ENCODE data around the gene TCF21. TPM values are rescaled to one million over a fixed set of nuclear protein-coding genes. Genes with fewer than 3 reads are reported as not detected.

TCF21 gene
- total and polyA plus RNA-seq, 4 donors, result 14.5 to 80.9 (median 31.6) TPM

DNA sequence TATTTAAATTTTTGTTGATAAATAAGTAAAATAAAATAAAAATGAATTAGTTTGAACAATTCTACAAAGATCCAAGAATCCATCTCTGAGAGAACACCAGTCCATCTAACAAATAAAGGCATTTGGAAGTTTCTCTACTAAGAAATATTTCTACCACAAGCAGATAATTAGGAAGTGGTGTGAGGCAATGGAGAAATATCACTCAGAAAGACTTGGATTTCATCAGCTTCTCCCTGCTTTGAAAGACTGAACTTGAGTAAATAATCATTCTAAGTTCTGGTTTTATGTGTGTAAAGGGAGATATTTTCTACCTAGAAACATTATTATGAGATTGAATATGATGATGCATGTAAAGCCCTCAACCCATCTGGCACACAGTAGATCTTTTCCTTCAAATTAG is 17.8 kb upstream of the TCF21 start:
- no peak for ATAC-seq (ENCODE audit: insufficient read depth, low FRiP score)
- H3K27ac ChIP-seq (ENCODE audit: low read depth in 1 of 2, low read length in 1 of 2), result no peak overlapping the region
- no peaks in the 10 kb centered on the region for H3K27me3 ChIP-seq (ENCODE audit: control insufficient read depth in 3 of 3, insufficient read depth in 3 of 3, low read length in 2 of 3)
- H3K4me1 ChIP-seq (ENCODE audit: control insufficient read depth in 5 of 5, insufficient read depth in 5 of 5, low read length in 5 of 5), result no peaks in the 10 kb centered on the region
- H3K9ac ChIP-seq (ENCODE audit: insufficient read depth in 1 of 2, low read length in 2 of 2), result no peak overlapping the region
- no peaks in the 10 kb centered on the region for H3K9me3 ChIP-seq (ENCODE audit: control insufficient read depth in 4 of 4, insufficient read depth in 3 of 4, low read length in 3 of 4)
- H3K4me3 ChIP-seq, result no peak overlapping the region
- TF ChIP-seq, protein P1, sequence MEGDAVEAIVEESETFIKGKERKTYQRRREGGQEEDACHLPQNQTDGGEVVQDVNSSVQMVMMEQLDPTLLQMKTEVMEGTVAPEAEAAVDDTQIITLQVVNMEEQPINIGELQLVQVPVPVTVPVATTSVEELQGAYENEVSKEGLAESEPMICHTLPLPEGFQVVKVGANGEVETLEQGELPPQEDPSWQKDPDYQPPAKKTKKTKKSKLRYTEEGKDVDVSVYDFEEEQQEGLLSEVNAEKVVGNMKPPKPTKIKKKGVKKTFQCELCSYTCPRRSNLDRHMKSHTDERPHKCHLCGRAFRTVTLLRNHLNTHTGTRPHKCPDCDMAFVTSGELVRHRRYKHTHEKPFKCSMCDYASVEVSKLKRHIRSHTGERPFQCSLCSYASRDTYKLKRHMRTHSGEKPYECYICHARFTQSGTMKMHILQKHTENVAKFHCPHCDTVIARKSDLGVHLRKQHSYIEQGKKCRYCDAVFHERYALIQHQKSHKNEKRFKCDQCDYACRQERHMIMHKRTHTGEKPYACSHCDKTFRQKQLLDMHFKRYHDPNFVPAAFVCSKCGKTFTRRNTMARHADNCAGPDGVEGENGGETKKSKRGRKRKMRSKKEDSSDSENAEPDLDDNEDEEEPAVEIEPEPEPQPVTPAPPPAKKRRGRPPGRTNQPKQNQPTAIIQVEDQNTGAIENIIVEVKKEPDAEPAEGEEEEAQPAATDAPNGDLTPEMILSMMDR (IDR thresholded peaks at IDR 0.05; ENCODE audit: control extremely low read depth, extremely low read depth), result no peak
- DNase-seq, result no peak
- H3K36me3 ChIP-seq (ENCODE audit: control insufficient read depth in 4 of 4, insufficient read depth in 4 of 4, low read length in 4 of 4), result peaks cover 0 to 2% (median 0%) of the 10 kb centered on the region in 4 donors

DNA sequence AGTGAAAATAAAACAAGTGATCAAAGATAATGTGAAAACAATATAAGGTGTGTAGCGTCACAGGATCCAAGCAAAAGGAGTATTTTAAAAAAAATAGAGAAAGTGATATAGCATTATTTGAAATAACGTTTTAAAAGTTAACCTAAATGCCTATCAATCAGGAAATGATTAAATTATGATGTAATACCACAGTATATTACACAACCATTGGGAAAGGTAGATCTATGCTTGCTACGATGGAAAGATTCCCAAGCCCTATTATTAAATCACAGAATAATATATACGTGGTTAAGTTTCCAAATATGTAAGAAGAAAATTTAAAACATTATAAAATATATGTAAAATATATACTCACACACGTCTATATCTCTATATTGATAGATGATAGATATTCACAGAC is 15.4 kb upstream of the TCF21 start:
- no peaks in the 10 kb centered on the region for H3K27me3 ChIP-seq (ENCODE audit: control insufficient read depth in 3 of 3, insufficient read depth in 3 of 3, low read length in 2 of 3)
- no peaks in the 10 kb centered on the region for H3K9me3 ChIP-seq (ENCODE audit: control insufficient read depth in 4 of 4, insufficient read depth in 3 of 4, low read length in 3 of 4)
- H3K4me3 ChIP-seq, result no peak overlapping the region
- no peak overlapping the region for H3K27ac ChIP-seq (ENCODE audit: low read depth in 1 of 2, low read length in 1 of 2)
- no peak overlapping the region for H3K9ac ChIP-seq (ENCODE audit: insufficient read depth in 1 of 2, low read length in 2 of 2)
- no peak for ATAC-seq (ENCODE audit: insufficient read depth, low FRiP score)
- H3K36me3 ChIP-seq (ENCODE audit: control insufficient read depth in 4 of 4, insufficient read depth in 4 of 4, low read length in 4 of 4), result peaks cover 0 to 4% (median 0%) of the 10 kb centered on the region in 4 donors
- DNase-seq, result no peak
- H3K4me1 ChIP-seq (ENCODE audit: control insufficient read depth in 5 of 5, insufficient read depth in 5 of 5, low read length in 5 of 5), result peaks cover 0 to 3% (median 0%) of the 10 kb centered on the region in 5 donors
- TF ChIP-seq, protein P1 (IDR thresholded peaks at IDR 0.05; ENCODE audit: control extremely low read depth, extremely low read depth), result no peak
- WGBS, 2 donors, result 67 to 82% methylated on average over 5 of the region's 5 CpGs

DNA sequence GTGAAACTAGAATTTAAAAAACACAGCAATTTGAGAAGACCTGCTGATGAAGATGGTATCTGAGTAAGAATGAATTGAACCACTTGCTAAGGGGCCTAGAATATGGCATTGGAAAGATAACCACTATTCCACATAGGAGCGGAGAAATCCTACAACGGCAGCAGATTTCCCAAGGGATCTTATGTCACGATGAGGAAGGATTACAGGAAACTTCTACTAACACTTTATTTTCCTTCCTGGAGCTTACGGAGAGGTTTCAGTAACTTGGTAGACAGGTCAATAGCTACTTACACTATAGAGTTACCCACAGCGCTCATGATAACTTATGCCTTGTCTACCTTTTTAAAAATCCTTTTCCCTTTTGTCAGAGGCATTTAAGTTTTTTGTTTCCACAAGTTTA is 11.8 kb upstream of the TCF21 start:
- peak overlapping the region in 1 of 2 donors; percentile 66 for H3K9ac ChIP-seq (ENCODE audit: insufficient read depth in 1 of 2, low read length in 2 of 2)
- no peak overlapping the region for H3K27ac ChIP-seq (ENCODE audit: low read depth in 1 of 2, low read length in 1 of 2)
- H3K9me3 ChIP-seq (ENCODE audit: control insufficient read depth in 4 of 4, insufficient read depth in 3 of 4, low read length in 3 of 4), result no peaks in the 10 kb centered on the region
- 56 to 65% methylated on average over 5 of the region's 5 CpGs for WGBS, 2 donors
- no peak overlapping the region for H3K4me3 ChIP-seq
- DNase-seq (peak in 2 of 3 donors; percentile 59), ATAC-seq (ENCODE audit: insufficient read depth, low FRiP score) (no peak)
- peaks cover 0 to 4% (median 0%) of the 10 kb centered on the region in 4 donors for H3K36me3 ChIP-seq (ENCODE audit: control insufficient read depth in 4 of 4, insufficient read depth in 4 of 4, low read length in 4 of 4)
- no peaks in the 10 kb centered on the region for H3K27me3 ChIP-seq (ENCODE audit: control insufficient read depth in 3 of 3, insufficient read depth in 3 of 3, low read length in 2 of 3)
- H3K4me1 ChIP-seq (ENCODE audit: control insufficient read depth in 5 of 5, insufficient read depth in 5 of 5, low read length in 5 of 5), result peaks cover 0 to 3% (median 0%) of the 10 kb centered on the region in 5 donors
- TF ChIP-seq, protein P1 (IDR thresholded peaks at IDR 0.05; ENCODE audit: control extremely low read depth, extremely low read depth), result no peak

DNA sequence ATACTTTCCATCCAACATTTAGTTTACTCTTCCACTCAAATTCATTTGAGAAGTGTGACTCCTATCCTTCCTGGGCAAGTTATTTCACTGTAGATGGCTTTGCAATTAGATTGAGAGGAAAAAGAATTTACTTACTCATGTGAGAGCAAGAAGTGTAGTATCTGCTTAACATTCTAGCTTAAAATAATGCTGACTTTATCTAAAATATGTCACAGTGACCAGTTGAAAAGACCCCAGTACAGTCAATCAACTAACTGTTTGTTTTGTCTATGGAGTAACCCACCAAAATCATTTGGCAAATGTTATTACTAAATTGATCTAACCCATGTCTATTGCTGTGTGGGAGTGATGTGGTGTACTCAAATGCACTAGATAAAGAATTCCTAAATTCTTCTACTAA is 8.9 kb upstream of the TCF21 start:
- DNase-seq (no peak), ATAC-seq (ENCODE audit: insufficient read depth, low FRiP score) (no peak)
- Histone ChIP-seq H3K4me3 (no peak overlapping the region), H3K9me3 (ENCODE audit: control insufficient read depth in 4 of 4, insufficient read depth in 3 of 4, low read length in 3 of 4) (peaks cover 0 to 2% (median 0%) of the 10 kb centered on the region in 4 donors), H3K36me3 (ENCODE audit: control insufficient read depth in 4 of 4, insufficient read depth in 4 of 4, low read length in 4 of 4) (peaks cover 0 to 5% (median 0%) of the 10 kb centered on the region in 4 donors), H3K9ac (ENCODE audit: insufficient read depth in 1 of 2, low read length in 2 of 2) (no peak overlapping the region), H3K27me3 (ENCODE audit: control insufficient read depth in 3 of 3, insufficient read depth in 3 of 3, low read length in 2 of 3) (no peaks in the 10 kb centered on the region), H3K4me1 (ENCODE audit: control insufficient read depth in 5 of 5, insufficient read depth in 5 of 5, low read length in 5 of 5) (peaks cover 0 to 7% (median 0%) of the 10 kb centered on the region in 5 donors), H3K27ac (ENCODE audit: low read depth in 1 of 2, low read length in 1 of 2) (no peak overlapping the region)
- TF ChIP-seq, protein P1 (IDR thresholded peaks at IDR 0.05; ENCODE audit: control extremely low read depth, extremely low read depth), result no peak
